IPS DF 4.7 (cell line): Measurements from ENCODE around the gene ZNF141.
"Not testable (repeated sequence)": the region's sequence is repeated elsewhere in the genome, so short reads cannot be mapped to it uniquely, and the experiment has no call there.

Source experiments
- DNase-seq: peaks from one replicate; pipeline ENCODE4 v3.0.0-alpha.2; 2013; ENCODE audit warnings: low spot score; ENCODE audit errors: extremely low read depth

The ZNF141 gene

DNA sequence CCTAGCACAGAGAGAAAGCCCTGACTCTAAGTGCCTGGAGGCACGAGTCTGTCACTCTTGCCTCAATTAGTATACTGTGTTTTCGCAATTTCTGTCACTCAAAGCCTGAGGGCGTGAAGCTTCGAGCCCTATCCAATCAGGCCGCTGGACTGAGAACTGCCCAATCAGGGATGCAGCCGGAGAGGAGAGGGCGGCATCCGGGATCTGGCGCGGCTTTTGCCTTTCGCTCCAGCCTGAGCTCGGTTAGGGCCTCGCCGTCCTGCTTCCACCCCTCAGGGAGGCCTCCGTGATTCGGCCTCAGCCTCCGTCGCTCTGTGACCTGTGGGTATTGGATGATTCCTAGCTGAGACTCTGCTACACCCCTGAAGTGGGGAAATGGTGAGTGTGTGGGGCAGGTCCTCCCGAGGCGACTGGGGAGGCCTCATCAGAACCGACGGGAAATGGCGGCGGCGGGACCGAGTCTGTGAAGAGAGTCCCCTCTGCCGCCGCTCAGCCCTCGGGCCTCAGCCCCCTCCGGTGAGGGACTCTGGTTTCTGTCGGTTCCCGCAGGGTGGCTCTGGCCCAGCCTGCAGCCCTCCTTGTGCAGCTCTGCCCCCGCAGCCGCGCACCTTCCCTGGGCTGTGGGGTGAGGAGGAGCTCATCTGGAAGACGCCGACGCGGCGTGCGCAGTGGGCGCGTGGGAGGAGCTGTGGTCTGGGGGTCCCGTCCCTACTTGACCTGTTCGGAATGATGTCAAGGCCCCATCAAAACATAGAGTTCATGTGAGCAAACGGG, 48.5 kb downstream of the ZNF141 start:
- peak; percentile 41 for DNase-seq

- no peak for DNase-seq
Observed at GRCh38 chr4:386708-387105, 49.1 kb downstream of the ZNF141 start.

- no peak for DNase-seq
Observed at GRCh38 chr4:404006-404405, 66.4 kb downstream of the ZNF141 start.

DNA sequence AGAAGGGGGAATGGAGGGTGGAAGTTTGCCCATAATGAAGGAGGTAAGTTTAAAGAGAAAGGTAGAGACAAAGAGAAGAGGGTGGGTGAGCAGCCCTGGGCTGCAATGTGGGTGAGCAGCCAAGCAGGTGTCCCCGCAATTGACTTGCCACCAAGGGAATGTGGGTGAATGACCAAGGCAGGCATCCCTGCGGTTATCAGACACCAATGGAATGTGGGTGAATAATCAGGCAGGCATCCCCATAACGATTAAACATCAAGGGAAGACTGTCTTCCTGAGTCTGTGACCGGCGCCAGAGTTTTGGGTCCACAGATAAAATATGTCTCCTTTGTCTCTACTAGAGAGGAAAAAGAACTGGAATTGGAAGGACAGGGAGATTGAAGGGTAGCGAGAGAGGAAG, 70.7 kb downstream of the ZNF141 start:
- DNase-seq: not testable (repeated sequence)

- DNase-seq: no peak
Observed at GRCh38 chr4:422587-422986, 85.0 kb downstream of the ZNF141 start.
